Mammary epithelial cell (primary cell): Measurements from ENCODE around the gene AOC2.

Source experiments
- CTCF ChIP-seq, 2 donors: IDR thresholded peaks in 1 of 2; conservative IDR thresholded peaks in 1 of 2; 2 replicates each; pipeline ENCODE4 v1.5.1; 2011 to 2012; ENCODE audit warnings: inconsistent platforms in 2 of 2, low read length in 2 of 2, mild to moderate bottlenecking in 2 of 2, control low read depth in 1 of 2, low read depth in 1 of 2; ENCODE audit not compliant: insufficient read depth in 1 of 2; ENCODE audit errors: extremely low read depth in 1 of 2
- EZH2 ChIP-seq: IDR thresholded peaks from 2 replicates; pipeline ENCODE4 v1.6.1; 2012; ENCODE audit warnings: low read length, inconsistent platforms, borderline replicate concordance

GRCh38 chr17:42850954-42851353 lies 6.6 kb downstream of the AOC2 start, which contains the start of gene AOC3:
- TF ChIP-seq CTCF (conservative IDR thresholded peaks at IDR 0.05 in 1 of 2, IDR thresholded peaks at IDR 0.05 in 1 of 2; ENCODE audit: extremely low read depth in 1 of 2, insufficient read depth in 1 of 2, low read depth in 1 of 2, low read length in 2 of 2) = no peak
- TF ChIP-seq EZH2 = no peak
